ENCODE measurements around the gene ALG12. TPM values are rescaled to one million over a fixed set of nuclear protein-coding genes. Genes with fewer than 3 reads are reported as not detected.

ALG12 gene
- total and polyA plus RNA-seq, 2 of the 8 experiments (the other 6 are each of a cell fraction or from before 2014, with no cell fraction given), result 13.4 to 22.5 TPM

DNA sequence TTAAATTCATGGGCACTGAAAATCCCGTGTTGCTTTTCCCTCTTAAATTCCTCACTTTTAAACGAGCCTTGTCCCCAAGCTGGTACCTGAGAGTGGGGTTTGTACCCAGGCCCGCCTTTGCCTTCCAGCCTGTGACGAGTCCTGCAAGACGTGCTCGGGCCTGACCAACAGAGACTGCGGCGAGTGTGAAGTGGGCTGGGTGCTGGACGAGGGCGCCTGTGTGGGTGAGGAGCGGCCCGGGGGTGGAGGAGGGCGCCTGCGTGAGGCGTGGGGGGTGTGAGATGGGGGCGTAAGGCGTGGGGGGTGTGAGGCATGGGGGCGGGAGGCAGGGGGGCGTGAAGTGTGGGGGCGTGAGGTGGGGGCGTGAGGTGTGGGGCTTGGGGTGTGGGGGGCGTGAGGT, 4.2 kb upstream of the ALG12 start (continued):
- TF ChIP-seq, protein P1, sequence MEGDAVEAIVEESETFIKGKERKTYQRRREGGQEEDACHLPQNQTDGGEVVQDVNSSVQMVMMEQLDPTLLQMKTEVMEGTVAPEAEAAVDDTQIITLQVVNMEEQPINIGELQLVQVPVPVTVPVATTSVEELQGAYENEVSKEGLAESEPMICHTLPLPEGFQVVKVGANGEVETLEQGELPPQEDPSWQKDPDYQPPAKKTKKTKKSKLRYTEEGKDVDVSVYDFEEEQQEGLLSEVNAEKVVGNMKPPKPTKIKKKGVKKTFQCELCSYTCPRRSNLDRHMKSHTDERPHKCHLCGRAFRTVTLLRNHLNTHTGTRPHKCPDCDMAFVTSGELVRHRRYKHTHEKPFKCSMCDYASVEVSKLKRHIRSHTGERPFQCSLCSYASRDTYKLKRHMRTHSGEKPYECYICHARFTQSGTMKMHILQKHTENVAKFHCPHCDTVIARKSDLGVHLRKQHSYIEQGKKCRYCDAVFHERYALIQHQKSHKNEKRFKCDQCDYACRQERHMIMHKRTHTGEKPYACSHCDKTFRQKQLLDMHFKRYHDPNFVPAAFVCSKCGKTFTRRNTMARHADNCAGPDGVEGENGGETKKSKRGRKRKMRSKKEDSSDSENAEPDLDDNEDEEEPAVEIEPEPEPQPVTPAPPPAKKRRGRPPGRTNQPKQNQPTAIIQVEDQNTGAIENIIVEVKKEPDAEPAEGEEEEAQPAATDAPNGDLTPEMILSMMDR (IDR thresholded peaks at IDR 0.05; ENCODE audit: control extremely low read depth in 1 of 3, insufficient read depth in 1 of 3, low read depth in 1 of 3, low read length in 3 of 3), result no peak
- TF ChIP-seq NANOG (IDR thresholded peaks at IDR 0.05; ENCODE audit: insufficient read depth, low read depth, low read length, poor library complexity, severe bottlenecking) (no peak), HDAC2 (IDR thresholded peaks at IDR 0.05; ENCODE audit: borderline replicate concordance in 1 of 2, low read depth in 2 of 2, low read length in 2 of 2) (no peak), EP300 (IDR thresholded peaks at IDR 0.05; ENCODE audit: borderline replicate concordance in 1 of 2, low read depth in 2 of 2, low read length in 2 of 2) (no peak), JUN (IDR thresholded peaks at IDR 0.05; ENCODE audit: low read depth, low read length) (no peak), NRF1 (IDR thresholded peaks at IDR 0.05; ENCODE audit: low read depth, low read length) (no peak), POU5F1 (IDR thresholded peaks at IDR 0.05; ENCODE audit: low read depth, low read length) (no peak), TAF7 (optimal IDR thresholded peaks at IDR 0.05; ENCODE audit: borderline replicate concordance, low read depth, low read length) (no peak), BRCA1 (IDR thresholded peaks at IDR 0.05; ENCODE audit: low read depth, low read length) (no peak)
- TF ChIP-seq, protein P2, sequence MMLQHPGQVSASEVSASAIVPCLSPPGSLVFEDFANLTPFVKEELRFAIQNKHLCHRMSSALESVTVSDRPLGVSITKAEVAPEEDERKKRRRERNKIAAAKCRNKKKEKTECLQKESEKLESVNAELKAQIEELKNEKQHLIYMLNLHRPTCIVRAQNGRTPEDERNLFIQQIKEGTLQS (IDR thresholded peaks at IDR 0.05; ENCODE audit: insufficient read depth, low read depth, low read length), result no peak

All from H1 (cell line).